Spinal cord (tissue), 10 donors: ENCODE measurements around the gene MAGEF1. TPM values are rescaled to one million over a fixed set of nuclear protein-coding genes. Genes with fewer than 3 reads are reported as not detected.
A peak's percentile ranks its signal among the peaks of the same experiment; 100 is the strongest.

Experiments
- DNase-seq, 6 donors: peaks; one replicate each; pipeline versions ENCODE4 v3.0.0 to v3.0.0-alpha.2; 2013 to 2015; ENCODE audit warnings: low spot score in 6 of 6, low read depth in 4 of 6
- H3K27ac ChIP-seq: one replicate; pipeline ENCODE4 v1.5.1; 2013; ENCODE audit warnings: low read depth, low read length, control low read depth
- H3K27me3 ChIP-seq: one replicate; pipeline ENCODE4 v1.6.1; 2013; ENCODE audit warnings: low read length; ENCODE audit not compliant: control insufficient read depth, insufficient read depth
- H3K36me3 ChIP-seq: one replicate; pipeline ENCODE4 v1.6.1; 2013; ENCODE audit warnings: low read length; ENCODE audit not compliant: control insufficient read depth, insufficient read depth
- H3K4me1 ChIP-seq: one replicate; pipeline ENCODE4 v1.6.1; 2013; ENCODE audit warnings: low read length; ENCODE audit not compliant: control insufficient read depth, insufficient read depth
- H3K4me3 ChIP-seq: one replicate; pipeline ENCODE4 v1.5.1; 2013; ENCODE audit warnings: low read depth, low read length, control low read depth
- H3K9me3 ChIP-seq: one replicate; pipeline ENCODE4 v1.6.1; 2013; ENCODE audit warnings: low read length; ENCODE audit not compliant: control insufficient read depth, insufficient read depth
- WGBS: methylation state at CpG from one replicate; pipeline ENCODE4 v1.1.5; 2013; ENCODE audit warnings: missing lambda C conversion rate; ENCODE audit not compliant: insufficient coverage; 5-methylcytosine and 5-hydroxymethylcytosine counted together
- long read RNA-seq, 4 donors: transcript quantifications; one replicate each; lab custom pipeline, GENCODE V29; 2026
- polyA plus RNA-seq, 2 donors: library from polyadenylated mRNA; unstranded; fragments of 120-200 nt; gene quantifications; one replicate each; pipeline ENCODE4 v1.2.1, GENCODE V29; 2013; ENCODE audit not compliant: insufficient read length in 2 of 2
- total RNA-seq, 2 donors: library from RNA; depleted of rRNA in 1 of 2; stranded (reverse); fragments of 120-200 nt in 1 of 2; fragments of >200 nt in 1 of 2; gene quantifications; one replicate each; pipeline versions ENCODE4 v1.2.3 to v1.2.4, GENCODE V29; 2013 to 2014
- donor health status: healthy.

Gene MAGEF1, protein sequence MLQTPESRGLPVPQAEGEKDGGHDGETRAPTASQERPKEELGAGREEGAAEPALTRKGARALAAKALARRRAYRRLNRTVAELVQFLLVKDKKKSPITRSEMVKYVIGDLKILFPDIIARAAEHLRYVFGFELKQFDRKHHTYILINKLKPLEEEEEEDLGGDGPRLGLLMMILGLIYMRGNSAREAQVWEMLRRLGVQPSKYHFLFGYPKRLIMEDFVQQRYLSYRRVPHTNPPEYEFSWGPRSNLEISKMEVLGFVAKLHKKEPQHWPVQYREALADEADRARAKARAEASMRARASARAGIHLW
- 10 to 100 TPM; 29.8 to 46.6 TPM for total RNA-seq
- polyA plus RNA-seq, result 10 to 100 TPM; 83.0 to 97.2 TPM
- long read RNA-seq, donor 1, transcript MAGEF1-201 (1 exons, 1,636 nt), result major isoform, 83 of 83 reads
- long read RNA-seq, donor 1, partial matches to known transcripts, result 0 of 83 reads
- long read RNA-seq, donor 1, other reads (novel, unspliced or antisense), result 0 of 83 reads
- long read RNA-seq, donor 2, transcript MAGEF1-201 (1 exons, 1,636 nt), result major isoform, 42 of 42 reads
- long read RNA-seq, donor 2, partial matches to known transcripts, result 0 of 42 reads
- long read RNA-seq, donor 2, other reads (novel, unspliced or antisense), result 0 of 42 reads
- long read RNA-seq, donor 3, transcript MAGEF1-201 (1 exons, 1,636 nt), result major isoform, 59 of 59 reads
- long read RNA-seq, donor 3, partial matches to known transcripts, result 0 of 59 reads
- long read RNA-seq, donor 3, other reads (novel, unspliced or antisense), result 0 of 59 reads
- long read RNA-seq, donor 4, transcript MAGEF1-201 (1 exons, 1,636 nt), result major isoform, 81 of 81 reads
- long read RNA-seq, donor 4, partial matches to known transcripts, result 0 of 81 reads
- long read RNA-seq, donor 4, other reads (novel, unspliced or antisense), result 0 of 81 reads

- DNase-seq, result peak; percentile 74 to 97 (median 82)
- peak within 1 kb of the TSS; percentile 97 for H3K27ac ChIP-seq
- peaks cover 7% of the 10 kb centered on the region for H3K36me3 ChIP-seq
- H3K9me3 ChIP-seq, result no peaks in the 10 kb centered on the region
- no peaks in the 10 kb centered on the region for H3K27me3 ChIP-seq
- H3K4me1 ChIP-seq, result peaks cover 23% of the 10 kb centered on the region
- WGBS, result 0% methylated on average over 67 of the region's 67 CpGs
- peak within 1 kb of the TSS; percentile 95 for H3K4me3 ChIP-seq
These were observed at the start of gene MAGEF1 for GRCh38 chr3:184711493-184712247. MAGEF1 (minus strand) TSS chr3:184712064; CDS start chr3:184711821, 243 bp downstream.

- H3K36me3 ChIP-seq, result no peaks in the 10 kb centered on the region
- no peak overlapping the region for H3K27ac ChIP-seq
- no peaks in the 10 kb centered on the region for H3K27me3 ChIP-seq
- no peaks in the 10 kb centered on the region for H3K9me3 ChIP-seq
- WGBS, result 79% methylated on average over 10 of the region's 13 CpGs
- no peak overlapping the region for H3K4me3 ChIP-seq
- peak in 1 of 6 donors; percentile 74 for DNase-seq
- H3K4me1 ChIP-seq, result peaks cover 23% of the 10 kb centered on the region
These were observed 49.4 kb upstream of the MAGEF1 start for GRCh38 chr3:184761075-184761841.

DNA sequence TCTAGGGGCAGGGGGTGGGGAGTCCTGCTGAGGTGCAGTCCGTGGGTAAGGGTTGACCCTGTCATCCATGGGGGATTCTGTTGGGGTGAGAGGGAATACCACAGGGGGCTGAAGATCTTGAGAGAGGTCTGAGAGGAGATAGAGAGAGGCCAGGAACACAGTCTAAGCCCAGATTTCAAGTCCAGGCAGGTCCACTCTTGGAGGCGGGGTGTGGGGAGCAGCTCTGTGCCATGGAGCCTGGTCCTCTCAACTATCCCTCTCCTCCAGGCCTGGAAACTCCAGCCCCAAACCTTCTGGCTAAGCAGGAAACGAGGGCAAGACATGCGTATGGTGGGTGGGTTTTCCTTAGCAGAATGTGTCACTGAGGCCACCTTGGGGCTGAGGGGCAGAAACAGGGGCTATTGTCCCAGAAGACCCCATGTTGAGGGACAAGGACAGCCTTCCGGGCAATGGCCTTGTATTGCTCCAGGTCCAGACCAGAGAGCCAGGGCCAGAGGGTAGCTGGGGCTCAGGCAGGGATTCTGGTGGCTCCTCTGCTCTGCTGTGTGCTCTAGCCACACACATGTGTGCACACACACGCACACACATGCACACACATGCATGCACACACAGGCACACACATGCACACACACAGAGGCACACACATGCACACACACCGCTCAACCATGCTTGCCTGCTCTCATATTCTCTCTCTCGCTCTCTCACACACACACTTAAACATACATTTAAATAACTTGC, 48.6 kb upstream of the MAGEF1 start:
- 91% methylated on average over 5 of the region's 8 CpGs for WGBS
- peak in 1 of 6 donors; percentile 42 for DNase-seq

DNA sequence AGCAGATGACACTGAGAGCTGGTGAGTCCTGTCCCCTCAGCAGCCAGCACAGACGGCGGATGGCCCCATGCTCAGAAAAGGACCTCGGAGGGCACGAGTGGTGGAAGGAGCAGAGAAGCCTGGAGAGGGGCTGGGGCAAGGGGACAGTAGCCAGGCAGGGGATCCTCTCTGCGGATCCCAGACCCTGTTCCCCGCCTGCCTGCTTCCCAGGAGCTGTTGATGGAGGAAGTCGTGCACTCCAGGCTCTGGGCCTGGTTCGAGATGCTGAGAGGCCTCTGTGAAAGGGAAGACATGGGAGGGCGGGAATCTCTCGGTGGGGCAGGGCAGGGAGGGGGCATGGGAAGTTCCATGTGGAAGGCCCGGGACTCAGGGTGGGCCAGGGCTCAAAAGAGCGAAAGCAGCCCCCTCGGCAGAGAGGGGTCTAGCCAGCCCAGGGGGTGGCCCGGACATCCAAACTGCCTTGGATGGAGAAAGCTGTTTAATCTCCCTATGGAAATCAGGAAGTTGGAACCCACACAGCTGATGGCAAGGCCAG, 47.9 kb upstream of the MAGEF1 start:
- Histone ChIP-seq H3K36me3 (no peaks in the 10 kb centered on the region), H3K4me3 (no peak overlapping the region), H3K4me1 (peaks cover 27% of the 10 kb centered on the region), H3K9me3 (no peaks in the 10 kb centered on the region), H3K27ac (no peak overlapping the region), H3K27me3 (no peaks in the 10 kb centered on the region)
- no peak for DNase-seq
- 65% methylated on average over 13 of the region's 14 CpGs for WGBS

More for the DNA sequence above, 48.6 kb upstream of the MAGEF1 start:
- Histone ChIP-seq H3K36me3 (no peaks in the 10 kb centered on the region), H3K4me1 (peaks cover 27% of the 10 kb centered on the region), H3K9me3 (no peaks in the 10 kb centered on the region), H3K4me3 (no peak overlapping the region), H3K27me3 (no peaks in the 10 kb centered on the region), H3K27ac (no peak overlapping the region)

DNA sequence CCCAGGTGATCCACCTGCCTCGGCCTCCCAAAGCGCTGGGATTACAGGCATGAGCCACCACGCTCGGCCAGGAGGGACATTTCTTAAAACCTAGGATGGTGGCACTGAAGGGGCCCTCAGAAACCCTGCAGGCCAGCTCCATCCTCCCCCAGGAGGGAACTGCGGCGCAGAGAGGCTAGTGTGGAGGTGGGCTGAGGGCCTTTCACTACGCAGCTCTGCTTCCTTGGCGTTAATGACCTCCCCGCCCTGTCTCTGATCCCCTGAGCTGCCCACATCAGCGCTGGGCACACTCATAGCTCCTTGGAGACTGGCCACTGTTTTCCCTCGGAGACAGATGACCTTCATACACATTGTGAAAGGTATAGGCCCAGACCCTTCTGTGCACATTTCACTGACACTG, 46.2 kb upstream of the MAGEF1 start:
- Histone ChIP-seq H3K9me3 (no peaks in the 10 kb centered on the region), H3K36me3 (no peaks in the 10 kb centered on the region), H3K27ac (no peak overlapping the region), H3K4me3 (no peak overlapping the region), H3K27me3 (no peaks in the 10 kb centered on the region), H3K4me1 (peaks cover 27% of the 10 kb centered on the region)
- DNase-seq, result no peak
- WGBS, result 96% methylated on average over 8 of the region's 11 CpGs

- Histone ChIP-seq H3K4me3 (no peak overlapping the region), H3K36me3 (no peaks in the 10 kb centered on the region), H3K27ac (no peak overlapping the region), H3K27me3 (no peaks in the 10 kb centered on the region), H3K9me3 (no peaks in the 10 kb centered on the region), H3K4me1 (peaks cover 27% of the 10 kb centered on the region)
- DNase-seq, result peak in 2 of 6 donors; percentile 64 to 84
- WGBS, result 49% methylated on average over 10 of the region's 17 CpGs
These were observed 45.3 kb upstream of the MAGEF1 start for GRCh38 chr3:184757022-184757651.

DNA sequence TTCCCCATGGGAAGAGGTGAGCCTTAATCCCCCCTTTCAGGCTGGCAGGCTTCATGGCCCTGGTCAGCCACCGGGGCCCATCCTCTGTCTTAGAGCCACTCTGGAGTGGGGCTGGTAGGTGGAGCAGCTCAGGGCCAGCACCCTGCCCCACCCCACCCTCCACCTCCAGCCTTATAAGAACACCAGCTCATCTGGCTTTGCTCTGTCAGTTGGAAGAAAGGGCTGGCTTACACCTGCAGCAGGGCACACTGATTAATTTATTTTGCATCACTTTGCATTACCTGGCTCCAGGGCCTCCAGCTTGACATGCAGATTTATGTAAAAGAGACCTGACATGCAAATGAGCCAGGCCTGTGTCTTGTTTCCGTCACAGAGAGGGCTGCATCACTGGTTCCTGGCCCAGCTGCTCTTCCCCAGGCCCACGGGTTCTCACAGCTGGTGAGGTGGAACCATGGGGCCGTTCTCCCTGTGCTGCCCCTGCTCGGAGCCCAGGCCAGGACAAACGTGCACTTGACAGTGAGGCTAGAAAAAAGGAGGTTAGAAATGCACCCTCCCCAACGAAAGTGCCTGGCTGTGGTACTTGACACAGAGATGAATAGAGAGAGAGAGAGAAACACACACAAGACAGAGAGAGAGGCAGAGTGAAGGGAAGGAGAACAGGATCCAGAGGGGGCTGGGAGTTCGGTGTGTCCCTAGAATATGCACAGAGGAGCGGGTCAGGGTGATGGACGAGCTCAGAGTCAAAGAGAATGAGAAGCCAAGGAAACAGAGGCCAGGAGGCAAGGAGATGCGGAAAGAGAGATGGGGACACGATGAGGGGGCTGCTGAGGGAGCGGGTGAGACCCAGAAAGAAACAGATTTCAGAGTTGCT, 44.5 kb upstream of the MAGEF1 start:
- peaks cover 23% of the 10 kb centered on the region for H3K4me1 ChIP-seq
- no peaks in the 10 kb centered on the region for H3K27me3 ChIP-seq
- no peak overlapping the region for H3K27ac ChIP-seq
- H3K36me3 ChIP-seq, result no peaks in the 10 kb centered on the region
- no peaks in the 10 kb centered on the region for H3K9me3 ChIP-seq
- peak in 1 of 6 donors; percentile 22 for DNase-seq
- WGBS, result 25% methylated on average over 11 of the region's 13 CpGs
- no peak overlapping the region for H3K4me3 ChIP-seq
